ENCODE data around the gene KRTAP10-7.
"Not testable (repeated sequence)": the region's sequence is repeated elsewhere in the genome, so short reads cannot be mapped to it uniquely, and the experiment has no call there.

Gene KRTAP10-7, protein sequence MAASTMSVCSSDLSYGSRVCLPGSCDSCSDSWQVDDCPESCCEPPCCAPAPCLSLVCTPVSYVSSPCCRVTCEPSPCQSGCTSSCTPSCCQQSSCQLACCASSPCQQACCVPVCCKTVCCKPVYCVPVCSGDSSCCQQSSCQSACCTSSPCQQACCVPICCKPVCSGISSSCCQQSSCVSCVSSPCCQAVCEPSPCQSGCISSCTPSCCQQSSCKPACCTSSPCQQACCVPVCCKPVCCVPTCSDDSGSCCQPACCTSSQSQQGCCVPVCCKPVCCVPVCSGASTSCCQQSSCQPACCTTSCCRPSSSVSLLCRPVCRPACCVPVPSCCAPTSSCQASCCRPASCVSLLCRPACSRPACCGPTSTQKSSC

DNA sequence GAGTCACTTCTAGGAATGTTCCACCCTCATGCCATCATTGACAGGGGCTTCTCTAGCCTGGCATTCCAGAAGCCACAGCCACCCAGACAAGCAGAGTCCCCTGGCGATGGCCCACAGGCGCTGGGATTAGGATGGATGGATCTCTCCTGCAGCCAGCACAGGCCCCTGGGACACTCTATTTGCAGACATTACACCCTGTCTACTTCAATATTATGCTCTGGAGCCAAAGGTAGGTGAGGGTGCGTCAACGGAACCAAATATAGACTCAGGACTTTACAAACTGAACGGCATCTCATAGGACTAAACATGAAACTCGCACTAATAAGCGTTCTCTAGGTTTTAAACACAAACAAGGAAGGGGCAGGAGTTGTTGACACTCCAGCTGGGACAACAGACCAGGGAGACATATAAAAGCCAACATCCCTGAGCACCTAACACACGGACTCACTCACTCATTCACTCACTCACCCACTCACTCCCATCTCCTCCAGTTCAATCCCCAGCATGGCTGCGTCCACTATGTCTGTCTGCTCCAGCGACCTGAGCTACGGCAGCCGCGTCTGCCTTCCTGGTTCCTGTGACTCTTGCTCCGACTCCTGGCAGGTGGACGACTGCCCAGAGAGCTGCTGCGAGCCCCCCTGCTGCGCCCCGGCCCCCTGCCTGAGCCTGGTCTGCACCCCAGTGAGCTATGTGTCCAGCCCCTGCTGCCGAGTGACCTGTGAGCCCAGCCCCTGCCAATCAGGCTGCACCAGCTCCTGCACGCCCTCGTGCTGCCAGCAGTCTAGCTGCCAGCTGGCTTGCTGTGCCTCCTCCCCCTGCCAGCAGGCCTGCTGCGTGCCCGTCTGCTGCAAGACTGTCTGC lies at the start of gene KRTAP10-7:
Gene KRTAP10-7, plus strand, starts transcription at position 480 of the 861 bp plus-strand sequence. Its CDS starts 25 bp downstream, at position 505.
- H3K27ac ChIP-seq (ENCODE audit: low read length); H3K4me3 ChIP-seq (ENCODE audit: low read length); H4K20me1 ChIP-seq (ENCODE audit: insufficient read depth, low read length); H3K9me3 ChIP-seq (ENCODE audit: insufficient read depth, low read length); H3K36me3 ChIP-seq (replicated peaks; ENCODE audit: low read depth, low read length); H3K4me1 ChIP-seq (ENCODE audit: low read length); H3K4me2 ChIP-seq (ENCODE audit: low read length); H3K9ac ChIP-seq (ENCODE audit: low read length); H2AFZ ChIP-seq (ENCODE audit: low read depth, low read length); H3K27me3 ChIP-seq (ENCODE audit: low read depth, low read length); H3K79me2 ChIP-seq (ENCODE audit: low read length): not testable (repeated sequence)

DNA sequence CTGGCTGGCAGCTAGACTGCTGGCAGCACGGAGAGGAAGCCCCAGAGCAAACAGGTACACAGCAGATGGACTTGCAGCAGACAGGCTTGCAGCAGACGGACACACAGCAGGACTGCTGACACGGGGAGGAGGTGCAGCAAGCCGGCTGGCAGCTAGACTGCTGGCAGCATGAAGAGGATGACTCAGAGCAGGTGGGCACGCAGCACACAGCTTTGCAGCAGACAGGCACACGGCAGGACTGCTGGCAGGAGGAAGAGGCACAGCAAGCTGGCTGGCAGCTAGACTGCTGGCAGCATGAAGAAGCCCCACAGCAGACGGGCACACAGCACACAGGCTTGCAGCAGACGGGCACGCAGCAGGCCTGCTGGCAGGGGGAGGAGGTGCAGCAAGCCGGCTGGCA lies 49.6 kb upstream of the KRTAP10-7 start:
- H3K4me2 ChIP-seq (ENCODE audit: low read length), result no peak overlapping the region
- TF ChIP-seq, protein P1, sequence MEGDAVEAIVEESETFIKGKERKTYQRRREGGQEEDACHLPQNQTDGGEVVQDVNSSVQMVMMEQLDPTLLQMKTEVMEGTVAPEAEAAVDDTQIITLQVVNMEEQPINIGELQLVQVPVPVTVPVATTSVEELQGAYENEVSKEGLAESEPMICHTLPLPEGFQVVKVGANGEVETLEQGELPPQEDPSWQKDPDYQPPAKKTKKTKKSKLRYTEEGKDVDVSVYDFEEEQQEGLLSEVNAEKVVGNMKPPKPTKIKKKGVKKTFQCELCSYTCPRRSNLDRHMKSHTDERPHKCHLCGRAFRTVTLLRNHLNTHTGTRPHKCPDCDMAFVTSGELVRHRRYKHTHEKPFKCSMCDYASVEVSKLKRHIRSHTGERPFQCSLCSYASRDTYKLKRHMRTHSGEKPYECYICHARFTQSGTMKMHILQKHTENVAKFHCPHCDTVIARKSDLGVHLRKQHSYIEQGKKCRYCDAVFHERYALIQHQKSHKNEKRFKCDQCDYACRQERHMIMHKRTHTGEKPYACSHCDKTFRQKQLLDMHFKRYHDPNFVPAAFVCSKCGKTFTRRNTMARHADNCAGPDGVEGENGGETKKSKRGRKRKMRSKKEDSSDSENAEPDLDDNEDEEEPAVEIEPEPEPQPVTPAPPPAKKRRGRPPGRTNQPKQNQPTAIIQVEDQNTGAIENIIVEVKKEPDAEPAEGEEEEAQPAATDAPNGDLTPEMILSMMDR (IDR thresholded peaks at IDR 0.05; ENCODE audit: low read depth, low read length), result no peak
- no peak overlapping the region for H3K9ac ChIP-seq (ENCODE audit: low read length)
- no peaks in the 10 kb centered on the region for H3K36me3 ChIP-seq (replicated peaks; ENCODE audit: low read depth, low read length)
- peaks cover 3% of the 10 kb centered on the region for H3K4me1 ChIP-seq (ENCODE audit: low read length)
- H3K4me3 ChIP-seq (ENCODE audit: low read length), result no peak overlapping the region
- no peaks in the 10 kb centered on the region for H3K27me3 ChIP-seq (ENCODE audit: low read depth, low read length)
- no peak overlapping the region for H3K27ac ChIP-seq (ENCODE audit: low read length)
- no peaks in the 10 kb centered on the region for H4K20me1 ChIP-seq (ENCODE audit: insufficient read depth, low read length)
- H2AFZ ChIP-seq (ENCODE audit: low read depth, low read length), result no peak overlapping the region
- 0 out of 2 replicates have a peak, but pooled peaks cover 9% of the 10 kb centered on the region for H3K9me3 ChIP-seq (ENCODE audit: insufficient read depth, low read length)
- H3K79me2 ChIP-seq (ENCODE audit: low read length), result no peaks in the 10 kb centered on the region

DNA sequence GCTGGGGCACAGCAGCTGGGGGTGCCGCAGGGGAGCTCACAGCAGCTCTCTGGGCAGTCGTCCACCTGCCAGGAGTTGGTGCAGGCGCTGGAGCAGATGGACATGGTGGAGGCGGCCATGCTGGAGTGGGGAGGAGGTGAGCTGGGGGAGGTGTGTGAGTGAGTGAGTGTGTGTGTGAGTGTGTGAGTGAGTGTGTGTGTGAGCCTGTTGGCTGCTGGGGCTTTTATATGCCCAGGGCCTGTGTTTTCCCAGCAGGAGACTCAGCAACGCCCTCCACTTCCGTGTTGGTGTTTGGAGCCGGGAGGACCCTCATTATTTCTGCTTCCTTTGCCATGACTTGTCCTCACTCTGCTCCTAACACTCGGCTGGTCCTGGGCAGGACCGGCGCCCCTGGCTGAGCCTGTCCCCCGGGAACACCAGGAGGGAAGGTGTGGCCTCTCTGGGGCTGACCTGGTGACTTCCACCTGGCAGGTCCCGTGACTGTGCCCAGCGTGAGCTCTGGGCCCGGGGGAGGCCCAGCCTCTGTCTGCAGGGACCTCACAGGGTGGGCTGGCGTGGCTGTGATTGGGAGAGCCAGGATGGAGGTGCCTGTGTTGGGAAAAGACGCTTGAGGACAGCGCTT lies 48.9 kb upstream of the KRTAP10-7 start, which contains the start of gene KRTAP10-2:
Gene KRTAP10-2, minus strand, starts transcription at position 166 of the 622 bp plus-strand sequence. Its CDS starts 47 bp downstream, at position 119.
- H3K36me3 ChIP-seq (replicated peaks; ENCODE audit: low read depth, low read length), result no peaks in the 10 kb centered on the region

DNA sequence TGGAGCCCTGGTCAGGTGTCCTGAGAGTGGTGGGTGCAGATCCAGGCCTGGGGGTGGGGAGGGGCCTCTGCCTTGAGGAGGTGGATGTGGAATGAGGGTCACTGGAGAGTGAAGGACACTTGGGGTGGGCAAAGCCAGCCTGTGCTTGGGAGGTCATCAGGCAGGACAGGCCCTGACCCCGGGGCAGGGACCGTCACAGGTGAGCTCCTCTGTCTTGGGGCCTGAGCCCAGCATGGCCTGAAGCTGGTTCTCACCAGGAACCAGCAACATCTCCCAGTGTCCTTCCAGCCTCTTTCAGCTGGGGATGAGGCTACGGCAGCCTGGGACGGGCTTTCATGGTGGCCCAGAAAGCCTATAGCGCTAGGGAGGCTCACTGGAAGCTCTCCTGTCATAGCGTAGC lies 48.3 kb upstream of the KRTAP10-7 start:
- Histone ChIP-seq H2AFZ (ENCODE audit: low read depth, low read length) (no peak overlapping the region), H3K27me3 (ENCODE audit: low read depth, low read length) (no peaks in the 10 kb centered on the region), H3K4me3 (ENCODE audit: low read length) (no peak overlapping the region), H3K79me2 (ENCODE audit: low read length) (no peaks in the 10 kb centered on the region), H3K27ac (ENCODE audit: low read length) (no peak overlapping the region), H3K4me1 (ENCODE audit: low read length) (peaks cover 11% of the 10 kb centered on the region), H3K36me3 (replicated peaks; ENCODE audit: low read depth, low read length) (no peaks in the 10 kb centered on the region), H3K9me3 (ENCODE audit: insufficient read depth, low read length) (0 out of 2 replicates have a peak, but pooled peaks cover 2% of the 10 kb centered on the region), H3K4me2 (ENCODE audit: low read length) (no peak overlapping the region), H4K20me1 (ENCODE audit: insufficient read depth, low read length) (no peaks in the 10 kb centered on the region), H3K9ac (ENCODE audit: low read length) (no peak overlapping the region)
- TF ChIP-seq, protein P1 (IDR thresholded peaks at IDR 0.05; ENCODE audit: low read depth, low read length), result no peak
- no peak for TF ChIP-seq EZH2phosphoT487 (IDR thresholded peaks at IDR 0.05; ENCODE audit: low read depth)

More for the DNA sequence above, 48.9 kb upstream of the KRTAP10-7 start, which contains the start of gene KRTAP10-2:
- Histone ChIP-seq H4K20me1 (ENCODE audit: insufficient read depth, low read length) (no peaks in the 10 kb centered on the region), H3K4me3 (ENCODE audit: low read length) (no peak within 1 kb of the TSS), H3K9ac (ENCODE audit: low read length) (no peak within 1 kb of the TSS), H3K4me1 (ENCODE audit: low read length) (peaks cover 4% of the 10 kb centered on the region), H3K9me3 (ENCODE audit: insufficient read depth, low read length) (0 out of 2 replicates have a peak, but pooled peaks cover 9% of the 10 kb centered on the region), H3K27me3 (ENCODE audit: low read depth, low read length) (no peaks in the 10 kb centered on the region), H3K27ac (ENCODE audit: low read length) (no peak within 1 kb of the TSS), H2AFZ (ENCODE audit: low read depth, low read length) (no peak within 1 kb of the TSS), H3K79me2 (ENCODE audit: low read length) (no peaks in the 10 kb centered on the region), H3K4me2 (ENCODE audit: low read length) (no peak within 1 kb of the TSS)
- no peak for TF ChIP-seq EZH2phosphoT487 (IDR thresholded peaks at IDR 0.05; ENCODE audit: low read depth)
- TF ChIP-seq, protein P1 (IDR thresholded peaks at IDR 0.05; ENCODE audit: low read depth, low read length), result no peak

Measured in OCI-LY3 (cell line).